Transverse colon (tissue), 4 donors: ENCODE measurements around the gene KIR2DL3.

Experiments
- CTCF ChIP-seq, 5 experiments: fragments of 200-600 bp in 3 of 5; fragments of 450-650 bp in 2 of 5; sonication (generic) in 3 of 5; IDR thresholded peaks; 1 replicate in 2 of 5; 2 replicates in 3 of 5; pipeline ENCODE4 v1.5.1; 2016 to 2017; ENCODE audit warnings: antibody characterized with exemption in 5 of 5, inconsistent platforms in 3 of 5, mild to moderate bottlenecking in 2 of 5, moderate library complexity in 1 of 5
- EP300 ChIP-seq: sonication (generic); formaldehyde crosslinking; IDR thresholded peaks from one replicate; pipeline ENCODE4 v1.6.1; 2017; ENCODE audit warnings: antibody characterized with exemption, low read depth
- POLR2A ChIP-seq: fragments of 450-650 bp; IDR thresholded peaks from one replicate; pipeline ENCODE4 v1.6.1; 2016; ENCODE audit warnings: antibody characterized with exemption, mild to moderate bottlenecking, moderate library complexity
- POLR2AphosphoS5 ChIP-seq, 3 donors: sonication (generic); formaldehyde crosslinking; IDR thresholded peaks; one replicate each; pipeline ENCODE4 v1.6.1; 2016; ENCODE audit warnings: antibody characterized with exemption in 3 of 3

- TF ChIP-seq EP300 (no peak), POLR2A (no peak), CTCF (IDR thresholded peaks at IDR 0.05) (no peak), POLR2AphosphoS5 (IDR thresholded peaks at IDR 0.05) (no peak)
These were observed 1.5 kb downstream of the KIR2DL3 start for GRCh38 chr19:54739587-54740497.
